OCI-LY1 (cell line): ENCODE measurements around the gene KCNH1.

Source experiments
- H2AFZ ChIP-seq: fragments of 200-600 bp; sonication (generic), shearing (Covaris generic); 2 replicates; pipeline ENCODE4 v1.6.0; 2014; ENCODE audit warnings: antibody characterized with exemption, mild to moderate bottlenecking, low read length
- H3F3A ChIP-seq: fragments of 200-600 bp; sonication (generic), shearing (Covaris generic); 2 replicates; pipeline ENCODE4 v1.6.0; 2014; ENCODE audit warnings: mild to moderate bottlenecking, antibody characterized with exemption, low read length, moderate library complexity; ENCODE audit not compliant: insufficient read depth
- H3K27ac ChIP-seq: fragments of 200-600 bp; sonication (generic); 2 replicates; pipeline ENCODE4 v1.5.1; 2014; ENCODE audit warnings: low read length, mixed run types, mild to moderate bottlenecking, low read depth; ENCODE audit not compliant: poor library complexity, severe bottlenecking
- H3K27me3 ChIP-seq: fragments of 200-600 bp; sonication (generic); 2 replicates; pipeline ENCODE4 v1.6.0; 2014; ENCODE audit warnings: antibody characterized with exemption, mild to moderate bottlenecking, low read length, moderate library complexity; ENCODE audit not compliant: insufficient read depth
- H3K36me3 ChIP-seq: fragments of 200-600 bp; sonication (generic); 2 replicates; pipeline ENCODE4 v1.6.1; 2014; ENCODE audit warnings: mild to moderate bottlenecking, antibody characterized with exemption, low read length, moderate library complexity, mixed read lengths; ENCODE audit not compliant: insufficient read depth
- H3K4me1 ChIP-seq: fragments of 200-600 bp; sonication (generic); 2 replicates; pipeline ENCODE4 v1.5.1; 2014; ENCODE audit warnings: mild to moderate bottlenecking, low read length, moderate library complexity; ENCODE audit not compliant: insufficient read depth, severe bottlenecking
- H3K4me2 ChIP-seq: fragments of 200-600 bp; sonication (generic), shearing (Covaris generic); 2 replicates; pipeline ENCODE4 v1.6.1; 2014; ENCODE audit warnings: low read length
- H3K4me3 ChIP-seq: fragments of 200-600 bp; sonication (generic); 2 replicates; pipeline ENCODE4 v1.5.1; 2014; ENCODE audit warnings: low read length, low read depth, mild to moderate bottlenecking, mixed read lengths; ENCODE audit not compliant: poor library complexity, severe bottlenecking
- H3K79me2 ChIP-seq: fragments of 200-600 bp; shearing (Covaris generic); 2 replicates; pipeline ENCODE4 v1.6.1; 2016; ENCODE audit warnings: mixed run types, low read length, mixed read lengths; ENCODE audit not compliant: insufficient read depth
- H3K9ac ChIP-seq: fragments of 200-600 bp; sonication (generic), shearing (Covaris generic); 2 replicates; pipeline ENCODE4 v1.6.1; 2014; ENCODE audit warnings: mild to moderate bottlenecking, low read length, mixed read lengths
- H3K9me2 ChIP-seq: fragments of 200-600 bp; sonication (generic), shearing (Covaris generic); 2 replicates; pipeline ENCODE4 v1.6.1; 2014; ENCODE audit warnings: low read depth, mild to moderate bottlenecking, low read length, mixed read lengths
- H3K9me3 ChIP-seq: fragments of 200-600 bp; shearing (Covaris generic); 2 replicates; pipeline ENCODE4 v1.6.1; 2014; ENCODE audit warnings: low read length, mixed read lengths
- H4K20me1 ChIP-seq: fragments of 200-600 bp; sonication (generic), shearing (Covaris generic); 2 replicates; pipeline ENCODE4 v1.6.0; 2016; ENCODE audit warnings: mild to moderate bottlenecking, low read length; ENCODE audit not compliant: insufficient read depth
- CTCF ChIP-seq: fragments of 200-600 bp; sonication (generic), shearing (Covaris generic); IDR thresholded peaks from 2 replicates; pipeline ENCODE4 v1.5.1; 2017; ENCODE audit warnings: mild to moderate bottlenecking, antibody characterized with exemption, low read length, moderate library complexity, mixed read lengths
- EZH2 ChIP-seq: fragments of 200-600 bp; sonication (generic), shearing (Covaris generic); IDR thresholded peaks from 2 replicates; pipeline ENCODE4 v1.8.0; 2017; ENCODE audit warnings: borderline replicate concordance, mixed run types, mild to moderate bottlenecking, antibody characterized with exemption, low read length, moderate library complexity, mixed read lengths

The KCNH1 gene

GRCh38 chr1:210876275-210876674 is 257.7 kb downstream of the KCNH1 start:
- H3K27ac ChIP-seq, result no peak overlapping the region
- H3K9me3 ChIP-seq, result no peaks in the 10 kb centered on the region
- H3F3A ChIP-seq, result no peaks in the 10 kb centered on the region
- no peak overlapping the region for H3K4me3 ChIP-seq
- H3K9ac ChIP-seq, result no peak overlapping the region
- no peaks in the 10 kb centered on the region for H3K27me3 ChIP-seq
- no peaks in the 10 kb centered on the region for H3K4me1 ChIP-seq
- H3K36me3 ChIP-seq, result no peaks in the 10 kb centered on the region
- H2AFZ ChIP-seq, result no peak overlapping the region
- H3K9me2 ChIP-seq, result no peaks in the 10 kb centered on the region
- no peaks in the 10 kb centered on the region for H4K20me1 ChIP-seq
- no peak for TF ChIP-seq CTCF
- TF ChIP-seq EZH2, result no peak
- H3K79me2 ChIP-seq, result no peaks in the 10 kb centered on the region
- no peak overlapping the region for H3K4me2 ChIP-seq

- Histone ChIP-seq H4K20me1 (no peaks in the 10 kb centered on the region), H3K27me3 (no peaks in the 10 kb centered on the region), H3K9me3 (no peaks in the 10 kb centered on the region), H3K9me2 (no peaks in the 10 kb centered on the region), H3K9ac (no peak overlapping the region), H3K36me3 (no peaks in the 10 kb centered on the region), H3K4me3 (no peak overlapping the region), H2AFZ (no peak overlapping the region), H3K27ac (no peak overlapping the region), H3K79me2 (no peaks in the 10 kb centered on the region), H3F3A (no peaks in the 10 kb centered on the region), H3K4me2 (no peak overlapping the region), H3K4me1 (no peaks in the 10 kb centered on the region)
- TF ChIP-seq EZH2 (no peak), CTCF (no peak)
Observed at GRCh38 chr1:210866532-210866931, 267.4 kb downstream of the KCNH1 start.

- H4K20me1 ChIP-seq, result no peaks in the 10 kb centered on the region
- H3K4me2 ChIP-seq, result no peak overlapping the region
- H3K36me3 ChIP-seq, result no peaks in the 10 kb centered on the region
- no peak overlapping the region for H2AFZ ChIP-seq
- no peaks in the 10 kb centered on the region for H3K27me3 ChIP-seq
- no peaks in the 10 kb centered on the region for H3F3A ChIP-seq
- H3K4me3 ChIP-seq, result no peak overlapping the region
- H3K9me3 ChIP-seq, result no peaks in the 10 kb centered on the region
- TF ChIP-seq CTCF, result no peak
- no peak for TF ChIP-seq EZH2
- no peak overlapping the region for H3K9ac ChIP-seq
- no peaks in the 10 kb centered on the region for H3K9me2 ChIP-seq
- H3K79me2 ChIP-seq, result no peaks in the 10 kb centered on the region
- H3K27ac ChIP-seq, result no peak overlapping the region
- H3K4me1 ChIP-seq, result no peaks in the 10 kb centered on the region
Observed at GRCh38 chr1:210857705-210858104, 276.2 kb downstream of the KCNH1 start.
